HG03064 (cell line): ENCODE measurements around the gene POU2F2.

Experiments
- ATAC-seq: cut with Tn5 transposase; IDR thresholded peaks from one replicate; pipeline ENCODE4 v1.9.1; 2021; ENCODE audit warnings: low read depth; ENCODE audit not compliant: unreplicated experiment

POU2F2 gene

GRCh38 chr19:42132030-42132628, at the start of gene POU2F2:
Gene POU2F2 (minus strand): TSS chr19:42132446. CDS start chr19:42132411, 35 bp downstream.
- ATAC-seq, result no peak

GRCh38 chr19:42178791-42179674, 46.8 kb upstream of the POU2F2 start:
- ATAC-seq, result no peak

GRCh38 chr19:42177686-42178019, 45.4 kb upstream of the POU2F2 start:
- ATAC-seq, result no peak

- ATAC-seq, result no peak
These were observed 44.9 kb upstream of the POU2F2 start for GRCh38 chr19:42176990-42177685.

- no peak for ATAC-seq
These were observed 44.4 kb upstream of the POU2F2 start for GRCh38 chr19:42176649-42176989.

GRCh38 chr19:42175952-42176648, 43.9 kb upstream of the POU2F2 start:
- ATAC-seq, result no peak

- ATAC-seq, result no peak
These were observed 42.9 kb upstream of the POU2F2 start for GRCh38 chr19:42174958-42175734.

- ATAC-seq, result no peak
These were observed 41.9 kb upstream of the POU2F2 start for GRCh38 chr19:42174188-42174587.

- no peak for ATAC-seq
These were observed 41.4 kb upstream of the POU2F2 start for GRCh38 chr19:42173695-42174094.

- no peak for ATAC-seq
These were observed 40.0 kb upstream of the POU2F2 start for GRCh38 chr19:42172261-42172660.

GRCh38 chr19:42170715-42171114, 38.5 kb upstream of the POU2F2 start:
- no peak for ATAC-seq

GRCh38 chr19:42169486-42170413, 37.5 kb upstream of the POU2F2 start:
- ATAC-seq, result no peak

- ATAC-seq, result no peak
These were observed 36.0 kb upstream of the POU2F2 start for GRCh38 chr19:42168206-42168605.

- no peak for ATAC-seq
These were observed 34.1 kb upstream of the POU2F2 start for GRCh38 chr19:42166316-42166715.

GRCh38 chr19:42165146-42165545, 32.9 kb upstream of the POU2F2 start:
- ATAC-seq, result no peak

GRCh38 chr19:42161616-42162263, 29.5 kb upstream of the POU2F2 start:
- ATAC-seq, result no peak

- ATAC-seq, result no peak
These were observed 27.7 kb upstream of the POU2F2 start for GRCh38 chr19:42159942-42160341.

GRCh38 chr19:42158926-42159325, 26.7 kb upstream of the POU2F2 start:
- ATAC-seq, result no peak

- no peak for ATAC-seq
These were observed 24.3 kb upstream of the POU2F2 start for GRCh38 chr19:42156571-42156970.
